ENCODE results near the gene ATXN2. TPM values are rescaled to one million over a fixed set of nuclear protein-coding genes. Genes with fewer than 3 reads are reported as not detected.

Gene ATXN2
- total and polyA plus RNA-seq, 2 donors from 2014 or later, result 27.1 to 56.5 TPM

GRCh38 chr12:111451649-111452129 is 147.4 kb downstream of the ATXN2 start:
- Histone ChIP-seq H3K4me1 (ENCODE audit: control insufficient read depth in 2 of 3, insufficient read depth in 2 of 3, low read depth in 1 of 3, low read length in 3 of 3) (peaks cover 0 to 33% (median 12%) of the 10 kb centered on the region in 3 donors), H3K27me3 (ENCODE audit: control insufficient read depth, insufficient read depth, low read length) (no peaks in the 10 kb centered on the region), H3K4me3 (ENCODE audit: low read length in 3 of 3) (no peak overlapping the region), H3K9ac (ENCODE audit: low read length in 3 of 3) (no peak overlapping the region), H3K36me3 (ENCODE audit: control insufficient read depth in 2 of 3, insufficient read depth in 3 of 3, low read length in 3 of 3) (peaks cover 22 to 60% (median 47%) of the 10 kb centered on the region in 3 donors), H3K27ac (ENCODE audit: low read depth in 2 of 2, low read length in 2 of 2) (no peak overlapping the region), H3K9me3 (ENCODE audit: control insufficient read depth in 2 of 3, insufficient read depth in 1 of 3, low read length in 3 of 3) (no peaks in the 10 kb centered on the region)
- FAIRE-seq (no peak), DNase-seq (peak in 2 of 5 donors; percentile 58 to 66)
- TF ChIP-seq CTCF (IDR thresholded peaks at IDR 0.05; ENCODE audit: borderline replicate concordance, extremely low read depth, insufficient read depth), result peak; percentile 66
- intact Hi-C loops (cut with DNase I), result loop anchor here (5.0 kb wide), 1 partner anchor 54 kb away; no protein-coding TSS in a partner anchor

GRCh38 chr12:111451232-111451631 is 147.9 kb downstream of the ATXN2 start:
- Histone ChIP-seq H3K36me3 (ENCODE audit: control insufficient read depth in 2 of 3, insufficient read depth in 3 of 3, low read length in 3 of 3) (peaks cover 21 to 59% (median 46%) of the 10 kb centered on the region in 3 donors), H3K4me3 (ENCODE audit: low read length in 3 of 3) (no peak overlapping the region), H3K9me3 (ENCODE audit: control insufficient read depth in 2 of 3, insufficient read depth in 1 of 3, low read length in 3 of 3) (no peaks in the 10 kb centered on the region), H3K4me1 (ENCODE audit: control insufficient read depth in 2 of 3, insufficient read depth in 2 of 3, low read depth in 1 of 3, low read length in 3 of 3) (peaks cover 0 to 37% (median 13%) of the 10 kb centered on the region in 3 donors), H3K27ac (ENCODE audit: low read depth in 2 of 2, low read length in 2 of 2) (no peak overlapping the region), H3K9ac (ENCODE audit: low read length in 3 of 3) (no peak overlapping the region), H3K27me3 (ENCODE audit: control insufficient read depth, insufficient read depth, low read length) (no peaks in the 10 kb centered on the region)
- TF ChIP-seq CTCF (IDR thresholded peaks at IDR 0.05; ENCODE audit: borderline replicate concordance, extremely low read depth, insufficient read depth), result no peak
- intact Hi-C loops (cut with DNase I), result loop anchor here (5.0 kb wide), 1 partner anchor 54 kb away; no protein-coding TSS in a partner anchor
- FAIRE-seq, result no peak
- DNase-seq, result no peak

- H3K4me3 ChIP-seq (ENCODE audit: low read length in 3 of 3), result no peak overlapping the region
- no peak for FAIRE-seq
- TF ChIP-seq CTCF (IDR thresholded peaks at IDR 0.05; ENCODE audit: borderline replicate concordance, extremely low read depth, insufficient read depth), result no peak
These were observed 148.4 kb downstream of the ATXN2 start for GRCh38 chr12:111450676-111451075.

More at GRCh38 chr12:111450676-111451075, 148.4 kb downstream of the ATXN2 start:
- H3K27me3 ChIP-seq (ENCODE audit: control insufficient read depth, insufficient read depth, low read length), result no peaks in the 10 kb centered on the region
- H3K4me1 ChIP-seq (ENCODE audit: control insufficient read depth in 2 of 3, insufficient read depth in 2 of 3, low read depth in 1 of 3, low read length in 3 of 3), result peaks cover 0 to 39% (median 19%) of the 10 kb centered on the region in 3 donors
- H3K9ac ChIP-seq (ENCODE audit: low read length in 3 of 3), result no peak overlapping the region
- H3K36me3 ChIP-seq (ENCODE audit: control insufficient read depth in 2 of 3, insufficient read depth in 3 of 3, low read length in 3 of 3), result peaks cover 15 to 53% (median 40%) of the 10 kb centered on the region in 3 donors
- no peak overlapping the region for H3K27ac ChIP-seq (ENCODE audit: low read depth in 2 of 2, low read length in 2 of 2)
- H3K9me3 ChIP-seq (ENCODE audit: control insufficient read depth in 2 of 3, insufficient read depth in 1 of 3, low read length in 3 of 3), result no peaks in the 10 kb centered on the region
- no peak for DNase-seq
- intact Hi-C loops (cut with DNase I), result loop anchor here (5.0 kb wide), 1 partner anchor 53 kb away; no protein-coding TSS in a partner anchor
